ENCODE data around the gene TIMP2. TPM values are rescaled to one million over a fixed set of nuclear protein-coding genes. Genes with fewer than 3 reads are reported as not detected.

Gene TIMP2
- total and polyA plus RNA-seq, 2 of the 8 experiments (the other 6 are each of a cell fraction or from before 2014, with no cell fraction given), result 18.2 to 43.3 TPM

- TF ChIP-seq, protein P1, sequence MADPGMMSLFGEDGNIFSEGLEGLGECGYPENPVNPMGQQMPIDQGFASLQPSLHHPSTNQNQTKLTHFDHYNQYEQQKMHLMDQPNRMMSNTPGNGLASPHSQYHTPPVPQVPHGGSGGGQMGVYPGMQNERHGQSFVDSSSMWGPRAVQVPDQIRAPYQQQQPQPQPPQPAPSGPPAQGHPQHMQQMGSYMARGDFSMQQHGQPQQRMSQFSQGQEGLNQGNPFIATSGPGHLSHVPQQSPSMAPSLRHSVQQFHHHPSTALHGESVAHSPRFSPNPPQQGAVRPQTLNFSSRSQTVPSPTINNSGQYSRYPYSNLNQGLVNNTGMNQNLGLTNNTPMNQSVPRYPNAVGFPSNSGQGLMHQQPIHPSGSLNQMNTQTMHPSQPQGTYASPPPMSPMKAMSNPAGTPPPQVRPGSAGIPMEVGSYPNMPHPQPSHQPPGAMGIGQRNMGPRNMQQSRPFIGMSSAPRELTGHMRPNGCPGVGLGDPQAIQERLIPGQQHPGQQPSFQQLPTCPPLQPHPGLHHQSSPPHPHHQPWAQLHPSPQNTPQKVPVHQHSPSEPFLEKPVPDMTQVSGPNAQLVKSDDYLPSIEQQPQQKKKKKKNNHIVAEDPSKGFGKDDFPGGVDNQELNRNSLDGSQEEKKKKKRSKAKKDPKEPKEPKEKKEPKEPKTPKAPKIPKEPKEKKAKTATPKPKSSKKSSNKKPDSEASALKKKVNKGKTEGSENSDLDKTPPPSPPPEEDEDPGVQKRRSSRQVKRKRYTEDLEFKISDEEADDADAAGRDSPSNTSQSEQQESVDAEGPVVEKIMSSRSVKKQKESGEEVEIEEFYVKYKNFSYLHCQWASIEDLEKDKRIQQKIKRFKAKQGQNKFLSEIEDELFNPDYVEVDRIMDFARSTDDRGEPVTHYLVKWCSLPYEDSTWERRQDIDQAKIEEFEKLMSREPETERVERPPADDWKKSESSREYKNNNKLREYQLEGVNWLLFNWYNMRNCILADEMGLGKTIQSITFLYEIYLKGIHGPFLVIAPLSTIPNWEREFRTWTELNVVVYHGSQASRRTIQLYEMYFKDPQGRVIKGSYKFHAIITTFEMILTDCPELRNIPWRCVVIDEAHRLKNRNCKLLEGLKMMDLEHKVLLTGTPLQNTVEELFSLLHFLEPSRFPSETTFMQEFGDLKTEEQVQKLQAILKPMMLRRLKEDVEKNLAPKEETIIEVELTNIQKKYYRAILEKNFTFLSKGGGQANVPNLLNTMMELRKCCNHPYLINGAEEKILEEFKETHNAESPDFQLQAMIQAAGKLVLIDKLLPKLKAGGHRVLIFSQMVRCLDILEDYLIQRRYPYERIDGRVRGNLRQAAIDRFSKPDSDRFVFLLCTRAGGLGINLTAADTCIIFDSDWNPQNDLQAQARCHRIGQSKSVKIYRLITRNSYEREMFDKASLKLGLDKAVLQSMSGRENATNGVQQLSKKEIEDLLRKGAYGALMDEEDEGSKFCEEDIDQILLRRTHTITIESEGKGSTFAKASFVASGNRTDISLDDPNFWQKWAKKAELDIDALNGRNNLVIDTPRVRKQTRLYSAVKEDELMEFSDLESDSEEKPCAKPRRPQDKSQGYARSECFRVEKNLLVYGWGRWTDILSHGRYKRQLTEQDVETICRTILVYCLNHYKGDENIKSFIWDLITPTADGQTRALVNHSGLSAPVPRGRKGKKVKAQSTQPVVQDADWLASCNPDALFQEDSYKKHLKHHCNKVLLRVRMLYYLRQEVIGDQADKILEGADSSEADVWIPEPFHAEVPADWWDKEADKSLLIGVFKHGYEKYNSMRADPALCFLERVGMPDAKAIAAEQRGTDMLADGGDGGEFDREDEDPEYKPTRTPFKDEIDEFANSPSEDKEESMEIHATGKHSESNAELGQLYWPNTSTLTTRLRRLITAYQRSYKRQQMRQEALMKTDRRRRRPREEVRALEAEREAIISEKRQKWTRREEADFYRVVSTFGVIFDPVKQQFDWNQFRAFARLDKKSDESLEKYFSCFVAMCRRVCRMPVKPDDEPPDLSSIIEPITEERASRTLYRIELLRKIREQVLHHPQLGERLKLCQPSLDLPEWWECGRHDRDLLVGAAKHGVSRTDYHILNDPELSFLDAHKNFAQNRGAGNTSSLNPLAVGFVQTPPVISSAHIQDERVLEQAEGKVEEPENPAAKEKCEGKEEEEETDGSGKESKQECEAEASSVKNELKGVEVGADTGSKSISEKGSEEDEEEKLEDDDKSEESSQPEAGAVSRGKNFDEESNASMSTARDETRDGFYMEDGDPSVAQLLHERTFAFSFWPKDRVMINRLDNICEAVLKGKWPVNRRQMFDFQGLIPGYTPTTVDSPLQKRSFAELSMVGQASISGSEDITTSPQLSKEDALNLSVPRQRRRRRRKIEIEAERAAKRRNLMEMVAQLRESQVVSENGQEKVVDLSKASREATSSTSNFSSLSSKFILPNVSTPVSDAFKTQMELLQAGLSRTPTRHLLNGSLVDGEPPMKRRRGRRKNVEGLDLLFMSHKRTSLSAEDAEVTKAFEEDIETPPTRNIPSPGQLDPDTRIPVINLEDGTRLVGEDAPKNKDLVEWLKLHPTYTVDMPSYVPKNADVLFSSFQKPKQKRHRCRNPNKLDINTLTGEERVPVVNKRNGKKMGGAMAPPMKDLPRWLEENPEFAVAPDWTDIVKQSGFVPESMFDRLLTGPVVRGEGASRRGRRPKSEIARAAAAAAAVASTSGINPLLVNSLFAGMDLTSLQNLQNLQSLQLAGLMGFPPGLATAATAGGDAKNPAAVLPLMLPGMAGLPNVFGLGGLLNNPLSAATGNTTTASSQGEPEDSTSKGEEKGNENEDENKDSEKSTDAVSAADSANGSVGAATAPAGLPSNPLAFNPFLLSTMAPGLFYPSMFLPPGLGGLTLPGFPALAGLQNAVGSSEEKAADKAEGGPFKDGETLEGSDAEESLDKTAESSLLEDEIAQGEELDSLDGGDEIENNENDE (IDR thresholded peaks at IDR 0.05; ENCODE audit: insufficient replicate concordance, low read length), result no peak
- TF ChIP-seq, protein P2, sequence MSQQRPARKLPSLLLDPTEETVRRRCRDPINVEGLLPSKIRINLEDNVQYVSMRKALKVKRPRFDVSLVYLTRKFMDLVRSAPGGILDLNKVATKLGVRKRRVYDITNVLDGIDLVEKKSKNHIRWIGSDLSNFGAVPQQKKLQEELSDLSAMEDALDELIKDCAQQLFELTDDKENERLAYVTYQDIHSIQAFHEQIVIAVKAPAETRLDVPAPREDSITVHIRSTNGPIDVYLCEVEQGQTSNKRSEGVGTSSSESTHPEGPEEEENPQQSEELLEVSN (IDR thresholded peaks at IDR 0.05), result no peak
- TF ChIP-seq JUN (IDR thresholded peaks at IDR 0.05; ENCODE audit: low read depth, low read length) (no peak), SIN3A (conservative IDR thresholded peaks at IDR 0.05 in 1 of 2, IDR thresholded peaks at IDR 0.05 in 1 of 2; ENCODE audit: low read depth in 1 of 2, low read length in 2 of 2) (no peak), CBX8 (IDR thresholded peaks at IDR 0.05; ENCODE audit: borderline replicate concordance, low read depth, low read length) (no peak), BCL11A (IDR thresholded peaks at IDR 0.05; ENCODE audit: low read depth in 2 of 2, low read length in 2 of 2) (no peak), EZH2 (IDR thresholded peaks at IDR 0.05; ENCODE audit: low read depth, low read length, severe bottlenecking) (no peak), RAD21 (IDR thresholded peaks at IDR 0.05 in 1 of 2, conservative IDR thresholded peaks at IDR 0.05 in 1 of 2; ENCODE audit: low read depth in 2 of 2, low read length in 2 of 2) (no peak)
These were observed 5.0 kb upstream of the TIMP2 start (continued) for GRCh38 chr17:78929908-78930775.

Measured in H1 (cell line).